HEK293T (cell line): ENCODE measurements around the gene LIPI.

ENCODE experiments used
- ARNT ChIP-seq: fragments of 450-650 bp; IDR thresholded peaks from 2 replicates; pipeline ENCODE4 v1.6.1; 2017; ENCODE audit warnings: mild to moderate bottlenecking
- BHLHE40 ChIP-seq: fragments of 450-650 bp; IDR thresholded peaks from 2 replicates; pipeline ENCODE4 v1.6.1; 2016; ENCODE audit warnings: mild to moderate bottlenecking, moderate library complexity, borderline replicate concordance
- ELF4 ChIP-seq: fragments of 450-650 bp; IDR thresholded peaks from 2 replicates; pipeline ENCODE4 v1.6.1; 2017; ENCODE audit warnings: antibody characterized with exemption
- FOXM1 ChIP-seq: fragments of 450-650 bp; IDR thresholded peaks from 2 replicates; pipeline ENCODE4 v1.6.1; 2017; ENCODE audit warnings: mild to moderate bottlenecking, borderline replicate concordance
- NFRKB ChIP-seq: fragments of 450-650 bp; IDR thresholded peaks from 2 replicates; pipeline ENCODE4 v1.6.1; 2016; ENCODE audit warnings: mild to moderate bottlenecking, moderate library complexity
- SP1 ChIP-seq: fragments of 450-650 bp; IDR thresholded peaks from 2 replicates; pipeline ENCODE4 v1.6.1; 2017
- SUZ12 ChIP-seq: fragments of 450-650 bp; IDR thresholded peaks from 2 replicates; pipeline ENCODE4 v1.6.1; 2016; ENCODE audit warnings: mild to moderate bottlenecking
- TARDBP ChIP-seq: fragments of 450-650 bp; IDR thresholded peaks from 2 replicates; pipeline ENCODE4 v1.6.1; 2016

GRCh38 chr21:14096577-14096976 lies 114.2 kb downstream of the LIPI start:
- TF ChIP-seq FOXM1 (no peak), BHLHE40 (no peak), NFRKB (no peak), SUZ12 (no peak), ARNT (no peak), SP1 (no peak), TARDBP (no peak), ELF4 (no peak)
